ENCODE measurements around the gene SLITRK1. TPM values are rescaled to one million over a fixed set of nuclear protein-coding genes. Genes with fewer than 3 reads are reported as not detected.

SLITRK1 gene
- total and polyA plus RNA-seq, 3 experiments from 2014 or later = not detected

DNA sequence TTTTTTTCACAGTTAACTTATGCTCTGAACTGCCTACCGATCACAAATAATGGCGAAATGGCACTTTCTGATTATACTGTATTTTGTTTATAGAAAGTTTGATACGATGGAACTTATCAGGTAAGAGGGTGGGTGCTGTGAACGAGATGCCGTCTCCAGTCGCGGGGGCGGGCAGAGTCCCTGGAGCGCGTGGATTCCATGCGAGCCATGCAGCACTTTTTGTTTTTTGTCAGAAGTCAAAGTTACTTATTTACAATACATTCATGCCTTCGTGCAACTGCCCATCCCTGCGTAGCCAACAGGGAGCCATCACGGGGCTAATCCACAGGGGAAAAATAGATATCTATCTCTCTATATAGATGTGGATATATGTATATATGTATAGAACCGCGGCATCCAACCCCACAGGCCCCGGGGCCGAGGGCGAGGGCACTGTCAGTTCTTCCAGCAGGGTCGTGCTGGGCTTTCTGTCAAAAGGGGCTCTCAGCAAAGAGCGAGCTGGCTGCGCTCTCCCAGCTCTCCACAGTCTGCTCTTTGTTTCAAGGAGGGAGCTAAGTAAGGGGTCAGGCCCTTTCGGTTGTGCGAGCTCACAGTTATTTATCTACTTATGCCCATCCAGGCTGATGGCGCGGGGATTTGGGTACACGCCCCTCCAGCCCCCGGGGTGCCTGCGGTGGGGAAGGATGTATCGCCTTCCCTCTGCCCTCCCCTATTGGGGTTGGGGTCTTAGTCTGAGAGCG lies 3.4 kb downstream of the SLITRK1 start:
- ChIA-PET POLR2A (no interaction called here), CTCF (no interaction called here)
- Histone ChIP-seq H3K4me1 (ENCODE audit: insufficient read depth, low read length) (no peaks in the 10 kb centered on the region), H3K27ac (ENCODE audit: low read depth, low read length) (no peak overlapping the region), H3K4me3 (ENCODE audit: low read length) (no peak overlapping the region), H3K36me3 (ENCODE audit: insufficient read depth, low read length) (no peaks in the 10 kb centered on the region), H3K27me3 (ENCODE audit: insufficient read depth, low read length, poor library complexity, severe bottlenecking) (peaks cover 14% of the 10 kb centered on the region), H3K9me3 (ENCODE audit: low read length) (no peaks in the 10 kb centered on the region)
- no peak for DNase-seq
- H3K36me3 Mint-ChIP-seq = no peaks in the 10 kb centered on the region
- H3K27ac Mint-ChIP-seq = no peak overlapping the region
- peak overlapping the region in 4 of 7 donors; percentile 32 to 61 (median 55) for H3K4me3 Mint-ChIP-seq
- peaks cover 48 to 60% of the 10 kb centered on the region in 2 donors for H3K27me3 Mint-ChIP-seq
- peaks cover 10 to 36% (median 31%) of the 10 kb centered on the region in 3 donors for H3K4me1 Mint-ChIP-seq
- H3K9me3 Mint-ChIP-seq = peaks cover 0 to 8% (median 4%) of the 10 kb centered on the region in 5 donors

DNA sequence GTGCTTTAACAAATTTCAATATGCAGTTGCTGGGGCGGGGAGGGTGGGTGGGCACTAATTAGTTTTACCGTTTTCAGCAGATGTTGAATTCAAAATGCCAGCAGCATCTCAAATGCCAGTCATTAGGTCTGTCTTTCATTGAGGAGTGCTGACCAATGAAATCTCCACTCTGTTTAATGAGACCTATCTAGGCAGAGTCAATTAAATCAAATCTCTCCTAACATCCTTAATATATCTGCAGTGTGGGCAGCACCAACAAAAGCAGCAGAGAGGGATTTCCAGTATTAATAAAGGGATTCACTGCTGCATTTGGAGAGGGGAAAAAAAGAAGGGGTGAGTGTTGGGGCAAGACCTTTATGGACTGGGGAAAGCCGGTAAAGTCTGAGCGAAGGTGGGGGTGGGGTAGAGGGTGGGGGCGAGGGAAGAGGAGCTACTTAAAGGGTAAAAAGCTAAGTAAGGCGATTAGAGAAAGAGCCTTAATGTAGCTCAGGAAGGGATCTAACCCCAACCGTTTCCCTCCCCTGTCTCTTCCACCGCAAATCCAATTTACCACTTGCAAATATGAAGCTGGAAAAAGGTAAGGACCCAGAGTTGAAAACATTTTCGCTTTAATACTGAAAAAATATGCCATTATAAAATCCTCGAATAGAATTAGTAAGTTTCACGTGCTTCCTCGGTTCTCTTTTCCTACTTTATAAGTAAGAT lies 4.5 kb downstream of the SLITRK1 start:
- H3K27ac Mint-ChIP-seq = no peak overlapping the region
- H3K4me1 Mint-ChIP-seq = peaks cover 10 to 36% (median 29%) of the 10 kb centered on the region in 3 donors
- ChIA-PET CTCF (no interaction called here), POLR2A (no interaction called here)
- peaks cover 0 to 6% (median 3%) of the 10 kb centered on the region in 5 donors for H3K9me3 Mint-ChIP-seq
- no peaks in the 10 kb centered on the region for H3K9me3 ChIP-seq (ENCODE audit: low read length)
- DNase-seq = no peak
- H3K4me3 Mint-ChIP-seq = no peak overlapping the region
- H3K36me3 ChIP-seq (ENCODE audit: insufficient read depth, low read length) = no peaks in the 10 kb centered on the region
- H3K27me3 ChIP-seq (ENCODE audit: insufficient read depth, low read length, poor library complexity, severe bottlenecking) = peaks cover 14% of the 10 kb centered on the region
- no peaks in the 10 kb centered on the region for H3K36me3 Mint-ChIP-seq
- no peak overlapping the region for H3K4me3 ChIP-seq (ENCODE audit: low read length)
- H3K27me3 Mint-ChIP-seq = peaks cover 42 to 53% of the 10 kb centered on the region in 2 donors
- H3K27ac ChIP-seq (ENCODE audit: low read depth, low read length) = no peak overlapping the region
- H3K4me1 ChIP-seq (ENCODE audit: insufficient read depth, low read length) = no peaks in the 10 kb centered on the region

GRCh38 chr13:83876546-83876945 lies 5.7 kb downstream of the SLITRK1 start:
- Mint-ChIP-seq H3K4me3 (no peak overlapping the region), H3K36me3 (no peaks in the 10 kb centered on the region), H3K27me3 (peaks cover 31 to 42% of the 10 kb centered on the region in 2 donors), H3K27ac (no peak overlapping the region), H3K9me3 (peaks cover 0 to 5% (median 3%) of the 10 kb centered on the region in 5 donors), H3K4me1 (peaks cover 2 to 24% (median 17%) of the 10 kb centered on the region in 3 donors)
- no peak for DNase-seq
- H3K27ac ChIP-seq (ENCODE audit: low read depth, low read length) = no peak overlapping the region
- no peaks in the 10 kb centered on the region for H3K36me3 ChIP-seq (ENCODE audit: insufficient read depth, low read length)
- H3K9me3 ChIP-seq (ENCODE audit: low read length) = no peaks in the 10 kb centered on the region
- ChIA-PET CTCF (no interaction called here), POLR2A (no interaction called here)
- H3K4me1 ChIP-seq (ENCODE audit: insufficient read depth, low read length) = no peaks in the 10 kb centered on the region
- peaks cover 14% of the 10 kb centered on the region for H3K27me3 ChIP-seq (ENCODE audit: insufficient read depth, low read length, poor library complexity, severe bottlenecking)
- no peak overlapping the region for H3K4me3 ChIP-seq (ENCODE audit: low read length)

DNA sequence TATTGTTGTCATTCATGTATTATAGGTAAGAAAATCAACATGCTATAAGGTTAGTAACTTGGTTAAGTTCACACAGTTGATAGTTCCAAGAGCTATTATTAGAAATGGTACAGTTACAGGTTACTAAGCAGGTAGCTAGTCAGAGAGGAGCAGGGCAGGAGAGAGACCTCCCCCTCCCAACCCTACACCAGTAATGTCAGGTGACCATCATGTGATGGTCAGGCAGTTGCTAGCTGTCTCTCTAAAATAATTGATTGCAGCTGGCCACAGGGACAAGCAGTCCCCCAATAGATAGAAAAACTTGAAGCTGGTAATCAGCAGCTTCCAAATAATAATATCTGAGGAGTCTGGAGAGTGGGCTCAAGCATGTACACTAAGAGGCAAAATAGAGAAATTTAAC lies 14.6 kb downstream of the SLITRK1 start:
- H3K9me3 Mint-ChIP-seq = peaks cover 0 to 3% (median 0%) of the 10 kb centered on the region in 5 donors
- Histone ChIP-seq H3K4me3 (ENCODE audit: low read length) (no peak overlapping the region), H3K9me3 (ENCODE audit: low read length) (no peaks in the 10 kb centered on the region), H3K27ac (ENCODE audit: low read depth, low read length) (no peak overlapping the region), H3K27me3 (ENCODE audit: insufficient read depth, low read length, poor library complexity, severe bottlenecking) (no peaks in the 10 kb centered on the region), H3K4me1 (ENCODE audit: insufficient read depth, low read length) (no peaks in the 10 kb centered on the region), H3K36me3 (ENCODE audit: insufficient read depth, low read length) (no peaks in the 10 kb centered on the region)
- H3K4me1 Mint-ChIP-seq = no peaks in the 10 kb centered on the region
- POLR2A ChIA-PET = no interaction called here
- no peaks in the 10 kb centered on the region for H3K27me3 Mint-ChIP-seq
- H3K4me3 Mint-ChIP-seq = no peak overlapping the region
- CTCF ChIA-PET = no interaction called here
- DNase-seq = no peak
- no peaks in the 10 kb centered on the region for H3K36me3 Mint-ChIP-seq
- H3K27ac Mint-ChIP-seq = no peak overlapping the region

GRCh38 chr13:83865161-83866137 lies 16.8 kb downstream of the SLITRK1 start:
- H3K9me3 Mint-ChIP-seq = no peaks in the 10 kb centered on the region
- DNase-seq = no peak
- H3K4me3 Mint-ChIP-seq = no peak overlapping the region
- H3K4me1 Mint-ChIP-seq = no peaks in the 10 kb centered on the region
- Histone ChIP-seq H3K36me3 (ENCODE audit: insufficient read depth, low read length) (no peaks in the 10 kb centered on the region), H3K27ac (ENCODE audit: low read depth, low read length) (no peak overlapping the region), H3K27me3 (ENCODE audit: insufficient read depth, low read length, poor library complexity, severe bottlenecking) (no peaks in the 10 kb centered on the region), H3K4me3 (ENCODE audit: low read length) (no peak overlapping the region), H3K4me1 (ENCODE audit: insufficient read depth, low read length) (no peaks in the 10 kb centered on the region), H3K9me3 (ENCODE audit: low read length) (no peaks in the 10 kb centered on the region)
- H3K36me3 Mint-ChIP-seq = no peaks in the 10 kb centered on the region
- H3K27ac Mint-ChIP-seq = no peak overlapping the region
- ChIA-PET CTCF (no interaction called here), POLR2A (no interaction called here)
- no peaks in the 10 kb centered on the region for H3K27me3 Mint-ChIP-seq

- Mint-ChIP-seq H3K4me3 (no peak overlapping the region), H3K27ac (peak overlapping the region in 1 of 8 donors; percentile 29), H3K4me1 (no peaks in the 10 kb centered on the region), H3K36me3 (no peaks in the 10 kb centered on the region), H3K9me3 (no peaks in the 10 kb centered on the region), H3K27me3 (no peaks in the 10 kb centered on the region)
- DNase-seq = no peak
- no peak overlapping the region for H3K4me3 ChIP-seq (ENCODE audit: low read length)
- POLR2A ChIA-PET = no interaction called here
- no peak overlapping the region for H3K27ac ChIP-seq (ENCODE audit: low read depth, low read length)
- no peaks in the 10 kb centered on the region for H3K36me3 ChIP-seq (ENCODE audit: insufficient read depth, low read length)
- H3K27me3 ChIP-seq (ENCODE audit: insufficient read depth, low read length, poor library complexity, severe bottlenecking) = no peaks in the 10 kb centered on the region
- H3K9me3 ChIP-seq (ENCODE audit: low read length) = no peaks in the 10 kb centered on the region
- H3K4me1 ChIP-seq (ENCODE audit: insufficient read depth, low read length) = no peaks in the 10 kb centered on the region
- CTCF ChIA-PET = no interaction called here
Measured at GRCh38 chr13:83853771-83854170, 28.5 kb downstream of the SLITRK1 start.

DNA sequence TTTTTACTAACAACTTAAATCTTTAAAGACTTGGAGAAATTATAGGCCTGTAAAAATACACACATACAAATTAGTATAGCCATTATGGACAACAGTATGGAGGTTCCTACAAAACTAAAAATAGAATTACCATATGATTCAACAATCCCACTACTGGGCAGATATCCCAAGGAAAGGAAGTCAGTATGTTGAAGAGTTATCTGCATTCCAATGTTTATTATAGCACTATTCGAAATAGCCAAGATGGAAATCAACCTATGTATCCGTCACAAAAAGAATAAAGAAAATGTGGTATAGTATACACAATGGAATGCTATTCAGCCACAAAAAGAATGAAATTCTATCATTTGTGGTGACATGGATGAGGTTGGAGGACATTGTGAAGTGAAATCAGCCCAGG lies 37.2 kb downstream of the SLITRK1 start:
- Histone ChIP-seq H3K9me3 (ENCODE audit: low read length) (no peaks in the 10 kb centered on the region), H3K4me3 (ENCODE audit: low read length) (no peak overlapping the region), H3K27ac (ENCODE audit: low read depth, low read length) (no peak overlapping the region), H3K27me3 (ENCODE audit: insufficient read depth, low read length, poor library complexity, severe bottlenecking) (no peaks in the 10 kb centered on the region), H3K36me3 (ENCODE audit: insufficient read depth, low read length) (no peaks in the 10 kb centered on the region), H3K4me1 (ENCODE audit: insufficient read depth, low read length) (no peaks in the 10 kb centered on the region)
- ChIA-PET CTCF (no interaction called here), POLR2A (no interaction called here)
- DNase-seq = no peak
- no peaks in the 10 kb centered on the region for H3K4me1 Mint-ChIP-seq
- H3K9me3 Mint-ChIP-seq = peaks cover 0 to 5% (median 0%) of the 10 kb centered on the region in 5 donors
- peaks cover 0 to 4% (median 0%) of the 10 kb centered on the region in 3 donors for H3K36me3 Mint-ChIP-seq
- no peaks in the 10 kb centered on the region for H3K27me3 Mint-ChIP-seq
- H3K27ac Mint-ChIP-seq = no peak overlapping the region
- H3K4me3 Mint-ChIP-seq = no peak overlapping the region

DNA sequence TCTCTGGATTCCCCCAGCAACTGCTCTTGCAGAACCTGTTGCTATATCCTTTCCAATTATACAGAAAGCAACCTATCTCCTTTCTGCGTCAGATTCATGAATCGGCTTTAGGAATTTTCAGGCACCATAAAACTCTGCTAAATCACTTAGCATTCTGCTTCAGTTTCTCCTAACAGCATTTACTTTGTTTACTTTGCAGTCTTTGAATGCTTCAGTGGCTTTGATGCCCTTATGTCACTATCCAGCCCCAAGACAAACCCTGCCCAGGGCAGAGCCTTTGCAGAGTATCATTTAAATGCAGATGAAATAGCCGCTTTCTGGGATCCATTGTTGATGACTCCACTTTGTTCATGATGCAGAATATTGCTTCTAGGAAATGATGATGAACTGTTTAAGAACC lies 43.1 kb downstream of the SLITRK1 start:
- H3K4me1 ChIP-seq (ENCODE audit: insufficient read depth, low read length) = no peaks in the 10 kb centered on the region

More for the DNA sequence above, 43.1 kb downstream of the SLITRK1 start:
- no peak overlapping the region for H3K27ac ChIP-seq (ENCODE audit: low read depth, low read length)
- DNase-seq = no peak
- ChIA-PET POLR2A (no interaction called here), CTCF (no interaction called here)
- Mint-ChIP-seq H3K27me3 (no peaks in the 10 kb centered on the region), H3K4me3 (no peak overlapping the region), H3K36me3 (no peaks in the 10 kb centered on the region), H3K4me1 (no peaks in the 10 kb centered on the region), H3K9me3 (no peaks in the 10 kb centered on the region), H3K27ac (peak overlapping the region in 1 of 8 donors; percentile 54)
- H3K27me3 ChIP-seq (ENCODE audit: insufficient read depth, low read length, poor library complexity, severe bottlenecking) = no peaks in the 10 kb centered on the region
- no peaks in the 10 kb centered on the region for H3K36me3 ChIP-seq (ENCODE audit: insufficient read depth, low read length)
- H3K9me3 ChIP-seq (ENCODE audit: low read length) = no peaks in the 10 kb centered on the region
- no peak overlapping the region for H3K4me3 ChIP-seq (ENCODE audit: low read length)
